GM19397 (cell line): ENCODE measurements around the gene RBBP8.
"Not testable (repeated sequence)": the region's sequence is repeated elsewhere in the genome, so short reads cannot be mapped to it uniquely, and the experiment has no call there.

Source experiments
- ATAC-seq: cut with Tn5 transposase; IDR thresholded peaks from one replicate; pipeline ENCODE4 v1.9.1; 2021; ENCODE audit warnings: mild to moderate bottlenecking, moderate library complexity; ENCODE audit not compliant: unreplicated experiment

RBBP8 gene

DNA sequence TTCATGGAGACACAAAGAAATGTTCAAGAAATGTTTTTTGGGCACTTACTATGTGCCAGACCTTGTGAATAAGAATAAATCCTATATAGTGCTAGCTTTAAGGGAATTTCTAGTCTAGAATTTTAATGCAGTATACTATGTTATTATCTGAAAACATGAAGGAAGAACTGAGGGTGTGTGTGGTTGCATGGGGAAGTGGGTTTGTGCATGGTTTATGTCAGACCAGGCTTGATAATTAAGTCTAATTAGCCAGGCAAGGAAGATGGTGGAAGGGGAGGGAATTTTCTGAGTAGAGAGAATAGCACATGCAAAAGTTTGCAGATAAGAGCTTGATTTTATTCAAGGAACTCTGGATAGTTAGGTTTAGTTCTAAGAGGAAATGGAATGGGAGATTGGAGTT is 6.5 kb downstream of the RBBP8 start:
- ATAC-seq = no peak

DNA sequence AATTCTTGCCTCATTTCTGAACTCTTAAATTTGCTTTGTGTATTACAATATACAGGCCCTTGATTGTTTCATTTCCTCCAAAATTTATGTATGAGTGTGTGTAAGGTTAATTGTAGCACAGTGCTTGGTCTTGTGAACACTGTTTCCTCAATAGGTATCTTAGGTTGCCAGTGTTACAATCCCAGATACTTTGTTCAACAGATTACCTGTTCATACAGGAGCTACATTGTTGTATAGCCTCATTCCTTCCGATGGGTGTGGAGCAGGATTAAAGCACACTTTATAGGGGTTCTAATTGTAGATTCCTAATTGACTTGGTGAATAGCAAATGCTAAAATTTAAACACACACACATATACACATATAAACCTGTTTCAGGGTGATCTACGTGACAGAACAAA is 10.7 kb downstream of the RBBP8 start:
- ATAC-seq = no peak

DNA sequence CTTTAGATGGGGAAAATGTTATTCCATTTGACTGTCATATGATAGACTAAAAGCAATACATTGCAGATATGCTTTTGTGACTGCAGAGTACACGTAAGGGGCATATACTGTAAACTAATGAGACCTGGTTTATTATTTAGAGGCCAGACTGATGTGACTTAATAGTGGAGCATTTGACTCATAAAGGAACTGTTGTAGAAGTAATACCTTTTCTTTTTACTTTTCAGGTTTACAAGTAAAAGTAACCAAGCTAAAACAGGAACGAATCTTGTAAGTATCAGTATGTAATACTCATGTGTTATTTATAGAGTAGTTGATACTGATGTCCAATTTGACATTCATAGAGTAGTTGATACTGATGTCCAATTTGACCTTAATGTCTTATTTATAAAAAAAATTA is 13.1 kb downstream of the RBBP8 start:
- no peak for ATAC-seq

DNA sequence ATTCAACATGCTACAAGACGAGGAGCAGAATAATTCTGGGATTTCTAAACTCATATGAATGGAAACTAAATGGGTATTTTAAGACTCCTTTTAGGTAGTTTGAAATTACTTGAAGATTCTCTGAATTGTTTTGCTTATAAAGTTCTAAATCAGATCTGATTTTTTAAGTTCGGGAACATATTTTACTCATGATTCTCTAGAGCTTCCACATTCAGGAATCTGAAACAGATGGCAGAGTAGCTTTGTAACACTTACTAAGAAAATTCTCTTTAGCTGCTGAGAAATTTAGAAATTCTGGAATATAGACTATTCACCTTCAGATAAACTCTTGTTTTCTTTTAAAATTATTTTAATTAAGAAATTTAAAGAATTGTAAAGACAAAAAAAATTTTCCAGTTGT is 13.7 kb downstream of the RBBP8 start:
- ATAC-seq = no peak

DNA sequence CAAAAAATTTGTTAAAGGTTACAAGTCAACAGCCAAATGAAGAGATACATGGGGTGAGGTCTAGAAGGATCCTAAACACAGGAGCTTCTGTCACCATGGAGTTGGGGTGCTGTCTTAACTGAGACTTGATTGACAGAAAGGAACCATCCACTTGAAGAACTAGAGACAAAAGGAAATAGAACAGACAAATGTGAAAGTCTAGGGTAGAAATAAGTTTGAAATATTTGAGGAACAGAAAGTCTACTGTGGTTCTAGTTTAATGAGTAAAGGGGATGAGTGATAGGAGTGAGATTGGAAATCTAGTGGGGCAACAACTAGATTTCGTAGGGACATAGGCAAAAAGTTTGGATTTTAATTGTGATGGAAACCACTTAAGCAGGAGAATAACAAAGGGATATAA is 18.7 kb downstream of the RBBP8 start:
- no peak for ATAC-seq

DNA sequence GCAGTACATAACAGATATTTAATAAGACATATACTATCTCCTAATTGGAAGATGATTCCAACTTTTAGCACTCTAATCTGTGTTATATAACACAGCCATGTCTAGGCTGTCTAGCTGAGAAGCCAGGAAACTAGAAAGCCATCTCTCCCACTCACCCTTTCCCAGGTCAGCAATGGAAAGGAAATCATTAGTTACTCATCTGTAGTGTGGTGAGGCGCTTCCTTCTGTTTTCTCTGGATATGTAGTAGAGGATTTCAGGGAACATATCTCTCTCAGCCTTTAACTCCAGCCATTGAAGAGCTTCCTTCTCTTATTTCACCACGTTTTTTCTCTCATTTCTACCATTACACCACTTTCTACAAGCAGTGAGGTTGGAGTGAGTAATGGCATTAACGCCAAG is 19.4 kb downstream of the RBBP8 start:
- ATAC-seq = no peak

DNA sequence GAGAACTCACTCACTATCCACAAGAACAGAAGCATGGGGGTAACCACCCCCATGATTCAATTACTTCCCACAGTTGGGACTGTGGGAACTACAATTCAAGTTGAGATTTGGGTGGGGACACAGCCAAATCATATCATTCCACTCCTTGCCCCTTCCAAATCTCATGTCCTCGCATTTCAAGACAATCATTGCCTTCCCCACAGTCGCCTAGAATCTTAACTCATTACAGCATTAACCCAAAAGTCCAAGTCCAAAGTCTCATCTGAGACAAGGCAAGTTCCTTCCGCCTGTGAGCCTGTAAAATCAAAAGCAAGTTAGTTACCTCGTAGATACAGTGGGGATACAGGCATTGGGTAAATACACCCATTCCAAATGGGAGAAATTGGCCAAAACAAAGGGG is 20.9 kb downstream of the RBBP8 start:
- ATAC-seq = not testable (repeated sequence)

DNA sequence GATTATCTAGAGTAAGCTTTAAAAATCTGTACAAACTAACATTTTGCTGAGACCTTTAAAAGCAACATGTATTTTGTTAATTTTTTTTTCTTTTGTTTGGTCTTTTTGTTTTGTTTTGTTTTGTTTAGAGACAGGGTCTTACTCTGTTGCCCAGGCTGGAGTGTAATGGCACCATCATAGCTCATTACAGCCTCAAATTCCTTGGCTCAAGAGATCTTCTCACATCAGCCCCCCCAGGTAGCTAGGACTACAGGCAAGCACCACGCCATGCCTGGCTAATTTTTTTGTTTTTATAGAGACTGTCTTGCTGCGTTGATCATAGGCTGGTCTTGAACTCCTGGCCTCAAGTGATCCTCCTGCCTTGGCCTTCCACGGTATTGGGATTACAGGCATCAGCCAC is 23.1 kb downstream of the RBBP8 start:
- ATAC-seq = no peak

DNA sequence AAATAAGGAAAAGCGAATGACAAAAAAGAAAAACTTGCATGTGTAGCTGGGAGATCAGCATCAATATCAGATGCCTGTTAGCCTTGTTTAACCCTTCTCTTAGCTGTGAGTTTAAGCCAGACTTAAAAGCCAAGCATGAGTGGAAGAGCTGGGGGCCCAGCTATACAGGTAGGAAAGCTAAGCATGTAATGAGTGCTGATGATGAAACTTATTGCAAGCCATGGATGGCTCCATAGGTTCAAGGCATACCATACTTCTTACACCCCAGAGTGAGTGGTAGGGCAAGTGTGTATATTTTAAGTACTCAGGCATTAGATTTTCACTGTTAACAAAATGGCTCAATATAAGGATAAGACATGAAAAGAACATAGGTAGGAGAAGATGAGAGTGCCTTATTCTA is 28.0 kb downstream of the RBBP8 start:
- no peak for ATAC-seq

DNA sequence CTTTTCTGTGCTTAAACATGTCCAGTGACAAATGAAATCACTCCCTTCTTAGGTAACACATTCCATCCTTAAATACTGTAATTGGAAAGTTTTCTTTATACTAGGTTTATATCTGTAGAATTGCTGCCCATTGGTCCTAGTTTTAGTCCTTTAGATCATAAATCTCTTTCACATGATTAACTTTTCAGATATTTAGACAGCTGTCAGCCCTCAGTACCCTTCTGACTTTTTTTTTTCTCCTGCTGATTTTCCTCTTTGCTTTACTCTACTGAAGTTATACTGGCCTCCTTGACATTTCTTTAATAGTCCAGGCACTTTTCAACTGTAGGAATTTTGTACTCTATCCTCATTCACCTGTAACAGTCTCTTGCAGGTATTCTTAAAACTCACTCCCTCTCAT is 28.9 kb downstream of the RBBP8 start:
- ATAC-seq = no peak

DNA sequence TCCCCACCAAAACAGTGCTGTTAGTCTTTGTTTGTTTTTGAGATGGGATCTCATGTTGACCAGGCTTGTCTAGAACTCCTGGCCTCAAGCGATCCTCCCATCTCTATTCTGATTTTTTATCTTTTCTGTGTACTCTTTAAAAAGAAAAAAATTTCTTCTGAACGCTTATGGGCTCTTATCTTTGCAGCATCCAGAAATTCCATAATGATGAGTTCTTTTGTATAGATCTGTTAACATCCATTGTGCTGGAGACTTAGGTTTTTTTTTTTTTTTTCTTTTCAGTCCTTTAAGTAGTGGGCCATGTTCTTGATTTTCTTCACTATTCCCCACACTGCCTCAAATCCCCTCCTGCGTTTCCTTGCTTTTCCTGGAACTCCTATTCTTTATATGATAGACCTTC is 31.0 kb downstream of the RBBP8 start:
- ATAC-seq = no peak

DNA sequence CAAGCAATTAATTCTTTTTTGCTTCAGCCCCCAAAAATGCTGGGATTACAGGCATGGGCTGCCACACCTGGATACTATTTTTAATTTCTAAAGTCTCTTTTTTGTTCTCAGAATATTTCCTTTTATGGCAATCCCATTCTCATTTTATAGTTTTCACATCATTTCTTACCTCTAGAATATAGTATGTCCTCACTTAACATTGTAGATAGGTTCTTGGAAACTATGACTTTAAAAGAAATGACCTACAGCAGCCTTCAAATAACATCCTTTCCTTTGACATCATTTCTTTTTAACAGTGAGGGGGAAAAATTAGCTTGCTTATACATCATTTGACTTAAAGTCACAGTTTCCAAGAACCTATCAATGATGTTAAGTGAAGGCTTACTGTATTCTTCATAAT is 31.6 kb downstream of the RBBP8 start:
- ATAC-seq = no peak

DNA sequence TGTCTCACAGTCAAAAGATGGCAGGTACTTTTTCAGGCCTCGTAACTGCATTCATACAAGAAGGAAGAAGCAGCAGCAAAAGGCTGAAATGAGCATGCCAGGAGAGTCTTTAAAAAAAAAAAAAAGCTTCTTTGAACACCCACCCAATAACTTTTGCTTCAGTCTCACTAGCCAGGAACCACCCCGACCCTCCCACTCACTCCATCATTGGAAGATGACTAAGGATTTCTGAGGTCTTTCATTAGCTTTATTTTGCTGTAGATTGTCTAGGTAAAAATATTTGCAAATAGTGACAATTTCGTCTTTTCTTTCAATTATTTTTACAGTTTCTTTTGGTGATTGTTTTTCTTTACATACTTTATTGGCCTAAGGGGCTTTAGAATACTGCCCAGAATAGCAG is 37.9 kb downstream of the RBBP8 start:
- no peak for ATAC-seq

DNA sequence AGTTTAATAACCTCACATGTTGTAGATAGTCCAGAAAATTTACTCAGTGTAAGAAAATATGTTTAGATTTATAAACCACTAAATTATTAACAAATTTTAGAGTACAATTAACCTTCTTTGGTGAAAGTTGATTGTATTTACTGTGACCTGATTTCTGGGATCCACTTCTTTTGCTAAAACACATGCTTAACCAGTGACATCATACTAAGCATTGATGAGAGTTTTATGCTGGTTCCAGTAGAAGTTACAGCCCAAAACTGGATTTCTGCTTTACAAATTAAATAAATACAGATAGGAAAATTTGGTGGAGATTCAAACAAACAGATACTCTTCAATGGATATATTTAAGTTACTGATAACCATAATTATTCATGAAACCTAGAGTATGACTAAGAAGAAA is 40.9 kb downstream of the RBBP8 start:
- no peak for ATAC-seq

DNA sequence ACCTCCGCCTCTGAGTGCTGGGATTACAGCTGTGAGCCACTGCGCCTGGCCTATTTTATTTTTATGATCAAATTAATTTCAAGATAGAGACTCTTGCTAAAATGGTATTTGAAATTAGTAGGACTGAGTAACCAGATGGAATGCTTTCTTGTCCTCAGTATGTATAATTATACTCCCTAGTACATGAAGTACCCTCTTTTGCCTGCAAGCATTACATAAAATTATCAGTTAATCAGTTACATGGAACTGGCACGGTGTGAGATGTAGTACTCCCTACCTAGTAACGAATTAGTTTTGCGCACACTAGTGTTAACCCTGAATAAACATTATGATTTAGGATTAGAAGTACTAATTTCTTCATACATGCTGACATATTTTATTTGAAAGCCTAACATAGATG is 41.6 kb downstream of the RBBP8 start:
- ATAC-seq = no peak

DNA sequence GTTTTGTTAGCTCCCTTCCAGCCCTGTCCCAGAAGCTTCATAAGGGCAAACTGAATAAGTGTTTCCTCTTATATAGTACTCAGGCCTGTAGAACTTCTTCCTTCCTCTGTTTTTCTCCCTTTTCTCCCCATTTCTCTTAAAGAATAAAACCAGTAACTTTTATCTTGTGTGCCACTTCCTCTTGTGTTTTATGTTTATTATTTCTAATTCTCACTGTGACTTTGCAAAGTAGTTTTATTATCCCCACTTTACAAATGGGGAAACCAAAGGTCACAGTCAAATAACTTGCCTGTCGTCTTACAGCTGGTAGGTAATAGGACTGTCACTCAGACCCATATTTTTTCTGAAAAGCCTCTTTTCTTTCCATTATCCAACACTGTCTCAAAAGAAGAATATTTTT is 42.4 kb downstream of the RBBP8 start:
- ATAC-seq = no peak

DNA sequence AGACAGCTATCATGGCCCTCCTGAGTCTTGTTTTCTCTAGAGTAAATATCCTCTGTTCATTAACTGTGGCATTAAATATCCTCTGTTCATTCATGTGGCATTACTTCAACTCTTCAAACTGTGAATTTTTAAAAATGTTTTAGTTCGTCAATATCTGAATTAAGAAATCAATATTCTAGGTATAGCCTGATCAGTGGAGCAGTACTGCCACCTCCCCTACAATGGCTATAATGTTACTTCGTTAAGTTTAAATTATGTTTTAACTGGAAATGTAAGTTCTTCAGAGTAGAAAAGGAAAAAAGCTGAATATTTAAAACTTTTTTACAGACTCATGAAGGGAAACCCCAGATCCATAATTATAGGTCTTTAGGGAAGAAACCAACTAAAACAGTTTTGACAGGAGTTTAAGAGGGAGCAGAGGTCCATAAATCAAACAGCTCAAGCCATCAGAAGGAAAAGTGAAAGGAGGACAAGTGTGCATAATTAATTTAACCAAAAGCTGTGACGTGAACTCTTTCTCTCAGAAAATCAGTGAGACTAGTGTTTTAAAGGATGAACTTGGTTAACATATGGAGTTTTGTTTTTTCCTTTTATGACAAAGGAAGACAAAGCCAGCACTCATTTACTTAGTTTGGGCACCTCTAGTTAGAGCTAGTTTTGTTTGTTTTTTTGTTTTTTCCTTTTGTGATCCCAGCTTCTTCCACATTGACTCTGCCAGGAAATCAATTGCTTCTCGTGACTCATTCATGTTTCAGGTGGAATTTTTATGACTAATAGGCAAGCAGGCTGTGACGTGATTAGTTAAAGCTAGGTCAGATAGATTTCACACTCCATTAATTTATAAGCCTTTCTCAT is 44.9 kb downstream of the RBBP8 start:
- ATAC-seq = no peak

DNA sequence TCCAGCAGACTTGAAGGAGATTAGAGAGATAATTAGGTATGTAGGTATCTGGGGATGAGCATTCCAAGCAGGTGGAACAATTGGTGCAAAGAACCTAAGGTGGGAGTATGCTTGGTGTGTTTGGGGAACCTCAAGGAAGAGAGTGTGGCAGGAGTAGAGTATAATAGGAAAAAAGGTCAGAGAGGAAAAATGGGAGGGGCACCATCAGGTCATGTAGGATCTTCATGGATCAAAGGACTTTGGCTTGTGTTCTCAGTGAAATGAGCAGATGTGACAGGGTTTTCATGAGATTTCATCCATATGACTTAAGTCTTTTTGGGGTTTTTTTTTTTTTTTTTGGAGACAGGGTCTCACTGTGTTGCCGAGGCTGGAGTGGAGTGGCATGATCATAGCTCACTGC is 47.3 kb downstream of the RBBP8 start:
- ATAC-seq = no peak

DNA sequence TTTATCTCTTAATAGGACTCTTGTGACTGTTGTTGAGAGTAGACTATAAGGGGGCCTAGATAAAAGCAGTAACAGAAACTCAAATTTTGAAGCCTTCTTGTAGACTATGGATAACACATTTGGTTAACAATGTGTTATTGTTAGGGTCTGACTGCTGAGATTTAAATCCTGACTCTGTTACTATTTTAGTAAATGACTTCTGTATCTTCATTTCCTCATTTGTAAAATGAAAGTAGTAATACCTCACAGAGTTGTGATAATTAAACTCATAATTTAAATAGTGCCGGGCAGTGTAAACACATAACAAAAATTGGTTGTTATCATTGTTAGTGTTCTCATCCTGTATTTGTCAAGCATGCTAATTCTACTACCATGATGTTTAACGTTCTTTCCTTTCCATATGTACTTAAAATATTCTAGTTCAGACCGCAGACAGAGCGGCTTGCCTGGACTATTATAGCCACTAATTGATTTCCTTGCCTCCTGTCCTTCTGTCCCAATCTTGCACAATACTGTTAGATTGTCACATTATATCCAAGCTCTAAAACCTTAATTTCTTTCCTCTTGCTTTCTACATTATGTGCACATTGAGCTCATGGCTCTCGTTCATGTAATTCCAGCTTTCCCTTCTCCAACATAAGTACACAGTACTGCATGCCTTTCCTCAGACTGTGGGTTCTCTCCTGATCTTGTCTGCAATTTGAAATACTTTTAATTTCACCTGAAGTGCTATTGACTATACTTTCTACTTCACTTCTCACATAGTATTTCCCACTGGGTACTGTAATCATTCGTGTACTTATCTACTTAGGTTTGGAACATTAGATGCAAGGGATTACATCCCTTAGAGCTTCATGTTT is 48.4 kb downstream of the RBBP8 start:
- ATAC-seq = no peak

DNA sequence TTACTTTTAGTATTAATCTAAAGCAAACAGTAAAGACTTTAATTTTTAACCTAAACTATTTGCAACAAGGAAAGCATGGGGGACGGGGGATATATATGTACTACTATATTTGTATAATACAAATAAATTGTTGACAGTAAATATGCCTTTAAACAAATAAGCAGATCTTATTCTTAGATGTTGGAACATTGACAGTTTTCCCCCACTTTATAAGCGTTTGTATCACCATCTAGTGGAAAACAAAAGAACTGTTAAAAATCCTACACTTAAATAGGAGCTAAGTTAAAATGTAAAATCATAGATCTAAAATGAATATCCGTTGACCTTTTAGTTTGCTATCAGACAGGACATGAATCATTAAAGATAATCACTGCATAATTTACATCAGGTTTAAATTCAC is 50.0 kb downstream of the RBBP8 start:
- no peak for ATAC-seq

DNA sequence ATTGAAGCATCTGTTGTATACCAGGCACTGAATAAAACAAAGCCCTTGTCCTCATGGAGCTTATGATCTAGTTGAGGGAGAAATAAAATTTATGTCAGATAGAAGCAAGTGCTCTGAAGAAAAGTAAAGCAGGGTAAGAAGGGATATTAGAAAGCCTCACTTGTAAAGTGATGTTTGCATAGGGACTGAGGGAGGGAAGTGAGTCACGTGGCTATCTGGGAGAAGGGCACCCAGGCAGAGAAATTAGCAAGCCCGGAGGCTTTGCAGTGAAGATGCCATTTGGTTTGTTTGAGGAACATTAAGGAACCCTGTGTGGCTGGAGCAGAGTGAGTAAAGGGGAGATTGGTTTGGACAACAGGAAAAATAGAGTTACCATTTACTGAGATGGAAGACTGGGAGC is 52.1 kb downstream of the RBBP8 start:
- ATAC-seq = no peak

DNA sequence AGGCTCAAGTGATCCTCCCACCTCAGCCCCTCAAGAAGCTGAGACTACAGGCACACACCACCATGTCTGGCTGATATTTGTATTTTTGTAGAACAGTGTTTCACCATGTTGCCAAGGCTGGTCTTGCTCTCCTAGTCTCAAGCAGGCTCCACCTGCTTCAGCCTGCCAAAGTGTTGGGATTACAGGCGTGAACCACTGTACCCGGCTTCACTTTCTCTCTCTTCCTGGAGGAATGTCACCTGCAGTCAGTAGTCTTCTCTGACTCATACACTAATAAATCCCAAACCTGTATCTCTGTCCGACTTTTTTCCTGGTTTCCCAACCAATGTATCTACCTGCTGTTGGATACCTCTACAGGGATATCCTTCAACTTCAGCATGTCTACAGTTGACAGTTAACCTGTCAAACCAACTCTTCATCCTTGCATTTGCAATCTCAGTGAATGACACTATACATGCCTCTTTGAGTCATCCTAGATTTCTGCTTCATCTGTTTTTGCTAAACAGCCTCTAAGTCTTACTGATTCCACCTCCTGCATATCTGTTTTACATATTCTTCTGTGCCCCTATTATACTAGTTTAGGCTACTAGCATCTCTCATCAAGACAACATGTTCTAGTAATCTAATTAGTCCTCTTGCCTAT is 54.5 kb downstream of the RBBP8 start:
- no peak for ATAC-seq
